Stomach (tissue), 4 donors: Measurements from ENCODE around the gene NRG2.

Source experiments
- EP300 ChIP-seq: sonication (generic); formaldehyde crosslinking; IDR thresholded peaks from one replicate; pipeline ENCODE4 v1.6.1; 2017; ENCODE audit warnings: antibody characterized with exemption
- POLR2A ChIP-seq, 4 donors: fragments of 450-650 bp; IDR thresholded peaks; one replicate each; pipeline ENCODE4 v1.6.1; 2016; ENCODE audit warnings: antibody characterized with exemption in 4 of 4, control low read depth in 2 of 4, mild to moderate bottlenecking in 1 of 4, moderate library complexity in 1 of 4
- TF ChIP-seq, protein P1 (sequence below), 7 experiments: fragments of 450-650 bp in 4 of 7; fragments of 200-600 bp in 3 of 7; sonication (generic) in 3 of 7; IDR thresholded peaks; one replicate each; pipeline ENCODE4 v1.5.1; 2016 to 2019; ENCODE audit warnings: antibody characterized with exemption in 7 of 7, control low read depth in 2 of 7, mild to moderate bottlenecking in 1 of 7

DNA sequence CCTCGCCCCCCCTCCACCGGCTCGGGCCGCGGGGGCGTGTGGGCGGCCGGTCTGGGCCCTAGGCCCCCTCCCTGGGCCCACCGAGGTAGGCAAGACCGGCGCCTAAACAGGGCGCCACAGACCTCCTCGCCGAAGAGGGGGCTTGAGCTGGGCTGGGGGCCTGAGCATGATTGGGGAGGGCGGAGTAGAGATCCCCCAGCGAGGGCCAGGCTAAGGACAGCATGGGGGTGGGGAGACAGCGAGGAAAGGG lies 138.6 kb downstream of the NRG2 start:
- TF ChIP-seq, protein P1, sequence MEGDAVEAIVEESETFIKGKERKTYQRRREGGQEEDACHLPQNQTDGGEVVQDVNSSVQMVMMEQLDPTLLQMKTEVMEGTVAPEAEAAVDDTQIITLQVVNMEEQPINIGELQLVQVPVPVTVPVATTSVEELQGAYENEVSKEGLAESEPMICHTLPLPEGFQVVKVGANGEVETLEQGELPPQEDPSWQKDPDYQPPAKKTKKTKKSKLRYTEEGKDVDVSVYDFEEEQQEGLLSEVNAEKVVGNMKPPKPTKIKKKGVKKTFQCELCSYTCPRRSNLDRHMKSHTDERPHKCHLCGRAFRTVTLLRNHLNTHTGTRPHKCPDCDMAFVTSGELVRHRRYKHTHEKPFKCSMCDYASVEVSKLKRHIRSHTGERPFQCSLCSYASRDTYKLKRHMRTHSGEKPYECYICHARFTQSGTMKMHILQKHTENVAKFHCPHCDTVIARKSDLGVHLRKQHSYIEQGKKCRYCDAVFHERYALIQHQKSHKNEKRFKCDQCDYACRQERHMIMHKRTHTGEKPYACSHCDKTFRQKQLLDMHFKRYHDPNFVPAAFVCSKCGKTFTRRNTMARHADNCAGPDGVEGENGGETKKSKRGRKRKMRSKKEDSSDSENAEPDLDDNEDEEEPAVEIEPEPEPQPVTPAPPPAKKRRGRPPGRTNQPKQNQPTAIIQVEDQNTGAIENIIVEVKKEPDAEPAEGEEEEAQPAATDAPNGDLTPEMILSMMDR (IDR thresholded peaks at IDR 0.05): no peak
- TF ChIP-seq POLR2A (IDR thresholded peaks at IDR 0.05): no peak
- no peak for TF ChIP-seq EP300
